HG03066 (cell line): ENCODE results near the gene NHLRC2.

Source experiments
- ATAC-seq: cut with Tn5 transposase; IDR thresholded peaks from one replicate; pipeline ENCODE4 v1.9.1; 2021; ENCODE audit warnings: low read depth; ENCODE audit not compliant: unreplicated experiment

NHLRC2 gene

DNA sequence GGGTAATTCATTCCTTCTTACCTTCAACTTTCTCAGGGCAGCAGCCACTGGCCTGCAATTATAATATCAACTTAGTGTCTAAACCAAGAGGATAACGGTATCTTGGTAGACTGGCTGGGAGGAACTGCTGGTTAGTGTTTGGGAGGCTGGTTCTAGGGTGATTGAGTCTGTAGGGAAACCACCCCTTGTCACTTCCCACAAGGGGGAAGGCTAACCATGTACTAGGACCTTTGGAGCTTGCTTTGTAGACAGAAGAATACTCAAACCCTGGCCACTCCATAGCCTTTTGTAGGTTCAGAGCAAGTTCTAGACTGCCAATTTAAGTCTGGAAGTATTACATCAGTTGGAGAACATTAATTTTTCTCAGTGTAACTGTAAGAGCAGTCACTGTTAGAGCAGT, 51.3 kb downstream of the NHLRC2 start:
- ATAC-seq: no peak

DNA sequence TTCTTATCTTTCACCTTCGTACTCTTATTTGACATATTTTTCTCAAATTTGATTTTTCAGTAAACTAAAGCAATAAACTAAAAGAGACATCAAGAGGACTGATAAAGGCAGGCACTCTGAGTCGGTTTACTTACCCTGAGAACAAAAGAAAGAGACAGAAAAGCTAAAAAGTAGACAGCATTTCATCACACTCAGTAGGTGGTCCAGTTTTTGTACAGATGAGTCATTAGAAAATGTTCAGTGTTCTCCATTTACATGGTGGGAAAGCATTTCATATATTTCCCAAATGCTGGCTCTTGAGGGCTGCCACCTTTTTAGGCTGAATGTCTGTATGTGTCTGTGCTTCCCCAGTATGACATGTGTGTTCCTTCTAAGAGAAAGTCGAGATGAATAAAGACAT, 52.7 kb downstream of the NHLRC2 start:
- ATAC-seq: no peak

DNA sequence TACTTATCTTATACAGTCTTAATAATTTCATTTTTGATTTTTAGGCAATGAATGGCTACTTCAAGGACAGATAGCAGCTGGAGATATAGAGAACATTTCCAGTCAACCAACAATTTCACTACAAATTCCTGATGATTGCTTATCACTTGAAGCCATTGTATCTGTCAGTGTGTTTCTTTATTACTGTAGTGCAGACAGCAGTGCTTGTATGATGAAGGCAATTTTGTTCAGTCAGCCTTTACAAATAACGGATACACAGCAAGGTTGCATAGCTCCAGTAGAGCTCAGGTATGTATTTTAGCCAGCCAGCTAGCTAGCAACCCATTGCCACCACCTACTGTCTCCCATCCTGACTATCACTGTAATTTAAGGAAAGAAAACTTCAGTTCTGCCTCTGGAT, 53.8 kb downstream of the NHLRC2 start:
- ATAC-seq: no peak

DNA sequence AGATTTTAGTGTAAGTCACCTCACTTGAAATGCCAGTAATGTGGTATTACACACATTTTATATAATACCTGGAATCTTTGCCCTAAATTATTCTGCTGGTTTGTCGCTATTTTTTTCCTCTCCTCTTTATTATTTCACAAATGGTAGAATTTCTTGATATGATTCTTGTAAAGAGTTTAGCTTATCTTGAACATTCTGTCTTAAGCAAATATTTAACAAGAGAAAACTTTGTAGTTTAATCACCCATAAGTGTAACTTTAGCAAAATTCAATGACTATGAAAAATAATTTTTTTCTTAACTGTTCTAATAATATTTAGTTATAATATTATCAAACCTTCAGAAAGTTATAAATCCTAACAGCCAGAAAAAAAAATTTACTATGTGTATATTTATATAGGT, 56.7 kb downstream of the NHLRC2 start:
- ATAC-seq: no peak

DNA sequence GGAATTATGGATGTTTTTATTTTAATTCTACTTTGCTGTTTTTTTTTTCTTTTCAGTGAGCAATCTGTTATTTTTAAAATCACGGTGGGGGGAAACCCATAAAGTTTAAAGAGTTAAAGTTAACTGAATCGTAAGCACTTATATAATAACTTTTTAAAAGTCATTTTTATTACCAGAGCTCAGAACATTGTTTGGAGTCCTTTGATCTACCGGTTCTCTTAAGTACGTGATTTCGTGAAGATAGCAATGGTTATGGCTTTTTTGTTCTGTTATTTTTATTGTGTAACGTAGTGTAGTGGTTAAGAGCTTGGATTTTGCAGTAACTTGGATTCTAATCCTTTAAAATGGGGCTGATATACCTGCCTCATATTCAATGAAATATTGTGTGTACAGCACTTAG, 57.4 kb downstream of the NHLRC2 start:
- no peak for ATAC-seq

DNA sequence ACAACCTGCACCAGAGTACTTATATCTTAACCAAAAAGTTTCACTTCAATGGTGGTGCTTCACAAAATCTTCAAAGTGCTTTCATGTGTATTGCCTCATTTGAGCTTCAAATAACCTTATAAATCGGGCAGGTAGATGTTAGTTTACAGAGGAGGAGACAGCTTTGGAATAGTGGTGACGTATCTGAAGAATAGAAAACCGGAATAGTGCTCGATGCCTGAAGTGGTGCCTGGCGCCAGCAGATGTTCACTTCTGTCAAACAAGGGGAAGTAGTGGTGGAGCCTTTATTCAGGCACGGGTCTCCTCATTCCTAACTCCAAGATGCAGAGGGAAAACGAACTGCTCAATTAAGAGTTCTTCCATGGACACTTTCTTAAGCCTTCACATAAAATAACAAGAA, 58.1 kb downstream of the NHLRC2 start:
- ATAC-seq: no peak

DNA sequence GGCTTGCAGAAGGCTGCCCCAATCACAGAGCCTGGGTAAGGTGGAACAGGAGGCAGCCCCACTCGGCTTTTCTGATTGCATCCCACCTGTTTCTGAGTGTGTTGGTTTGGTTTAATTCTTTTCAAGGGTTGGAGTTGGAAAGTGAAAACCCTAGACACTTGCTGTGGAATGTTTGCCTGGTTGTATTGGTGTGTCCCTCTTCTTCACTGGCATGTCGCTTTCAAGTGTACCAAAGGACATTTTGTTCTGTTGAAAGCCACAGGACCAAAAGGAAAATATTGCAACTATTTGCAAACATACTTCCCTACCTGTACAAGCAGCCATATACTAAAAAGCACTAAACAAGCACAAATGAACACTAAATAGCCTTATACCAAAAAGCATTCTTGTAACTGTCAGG, 60.5 kb downstream of the NHLRC2 start:
- ATAC-seq: no peak

DNA sequence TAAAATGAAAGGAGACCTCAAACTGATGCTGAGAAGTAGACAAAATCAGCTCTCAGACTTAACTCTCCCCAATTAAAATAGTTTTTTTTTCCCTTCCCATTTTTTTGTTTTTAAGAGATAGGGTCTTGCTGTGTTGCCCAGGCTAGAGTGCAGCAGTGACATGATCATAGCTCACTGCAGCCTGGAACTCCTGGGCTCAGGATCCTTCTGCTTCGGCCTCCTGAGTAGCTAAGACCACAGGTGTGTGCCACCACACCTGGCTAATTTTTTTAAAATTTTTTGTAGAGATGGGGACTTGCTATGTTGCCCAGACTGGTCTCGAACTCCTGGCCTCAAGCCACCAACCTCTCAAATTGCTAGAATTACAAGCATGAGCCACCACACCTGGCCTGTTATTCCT, 61.1 kb downstream of the NHLRC2 start:
- ATAC-seq: no peak

DNA sequence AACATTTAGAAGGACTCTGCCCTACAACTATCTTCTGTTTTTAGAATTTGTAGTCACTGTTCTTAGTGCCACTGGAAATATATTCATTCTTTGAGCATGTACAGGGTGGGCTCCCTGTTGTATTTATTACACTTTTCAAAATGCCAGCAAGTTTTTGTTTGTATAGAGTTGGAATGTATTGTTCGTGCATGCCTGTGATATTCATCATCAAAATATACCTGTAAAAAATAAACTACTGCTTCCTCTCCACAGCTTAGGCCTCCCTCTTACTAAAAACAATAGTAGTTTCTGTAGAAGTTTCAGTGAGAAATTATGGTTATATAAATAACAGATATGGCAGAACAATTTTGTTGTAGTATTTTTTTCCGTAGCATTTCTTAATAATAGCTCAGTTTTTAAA, 61.6 kb downstream of the NHLRC2 start:
- ATAC-seq: no peak

DNA sequence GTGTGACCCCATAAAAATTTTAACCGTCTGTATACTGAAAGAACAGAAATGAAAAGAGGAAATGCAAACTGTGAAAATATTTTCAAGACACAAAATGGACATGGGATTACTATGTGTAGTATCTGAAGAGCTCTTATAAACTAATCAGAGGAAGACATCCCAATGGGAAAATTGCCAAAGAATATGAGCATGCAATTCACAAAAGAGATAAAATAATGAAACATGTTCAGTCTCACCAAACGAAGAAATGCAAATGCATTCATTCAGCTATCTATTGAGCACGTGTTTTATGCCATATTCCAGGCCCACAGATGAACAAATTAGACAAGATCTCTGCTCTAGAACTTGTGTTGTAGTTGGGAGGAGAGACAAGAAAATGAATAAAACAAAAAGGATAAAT, 63.2 kb downstream of the NHLRC2 start:
- no peak for ATAC-seq

DNA sequence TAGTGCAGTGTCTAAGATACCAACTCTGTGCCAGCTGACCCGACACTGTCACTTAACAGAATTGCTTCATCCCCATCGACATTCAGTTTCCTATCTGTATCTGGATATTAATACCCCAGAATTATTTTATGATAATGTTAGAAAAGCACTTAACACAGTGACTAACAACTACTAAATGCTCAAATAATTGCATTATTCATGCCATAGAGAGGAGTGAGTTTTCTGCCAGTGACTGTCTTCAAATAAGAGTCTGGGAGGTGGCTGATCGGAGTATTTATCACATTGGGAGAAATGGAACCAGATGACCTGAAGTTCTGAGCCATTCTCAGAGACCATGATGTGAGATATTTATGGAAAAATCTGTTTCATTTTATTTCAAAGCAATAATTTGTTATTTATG, 65.7 kb downstream of the NHLRC2 start:
- no peak for ATAC-seq

DNA sequence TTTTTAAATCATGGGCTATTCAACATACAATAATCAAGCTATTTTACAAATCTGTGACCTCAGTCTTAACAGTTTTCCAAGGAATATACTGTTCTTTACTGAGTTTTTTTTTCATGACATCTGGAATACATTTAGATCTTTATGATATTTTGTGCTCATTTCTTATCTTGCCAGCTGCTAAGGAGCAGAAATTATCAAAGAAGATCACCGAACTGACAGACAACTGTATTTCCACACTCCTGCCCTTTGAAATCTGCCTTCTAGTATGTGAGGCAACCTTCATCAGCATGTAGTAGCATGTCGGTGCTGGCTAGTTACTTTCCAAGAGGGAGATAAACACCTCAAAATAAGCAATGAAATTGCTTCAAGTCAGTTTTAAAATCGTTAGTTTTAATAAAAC, 66.4 kb downstream of the NHLRC2 start:
- ATAC-seq: no peak

DNA sequence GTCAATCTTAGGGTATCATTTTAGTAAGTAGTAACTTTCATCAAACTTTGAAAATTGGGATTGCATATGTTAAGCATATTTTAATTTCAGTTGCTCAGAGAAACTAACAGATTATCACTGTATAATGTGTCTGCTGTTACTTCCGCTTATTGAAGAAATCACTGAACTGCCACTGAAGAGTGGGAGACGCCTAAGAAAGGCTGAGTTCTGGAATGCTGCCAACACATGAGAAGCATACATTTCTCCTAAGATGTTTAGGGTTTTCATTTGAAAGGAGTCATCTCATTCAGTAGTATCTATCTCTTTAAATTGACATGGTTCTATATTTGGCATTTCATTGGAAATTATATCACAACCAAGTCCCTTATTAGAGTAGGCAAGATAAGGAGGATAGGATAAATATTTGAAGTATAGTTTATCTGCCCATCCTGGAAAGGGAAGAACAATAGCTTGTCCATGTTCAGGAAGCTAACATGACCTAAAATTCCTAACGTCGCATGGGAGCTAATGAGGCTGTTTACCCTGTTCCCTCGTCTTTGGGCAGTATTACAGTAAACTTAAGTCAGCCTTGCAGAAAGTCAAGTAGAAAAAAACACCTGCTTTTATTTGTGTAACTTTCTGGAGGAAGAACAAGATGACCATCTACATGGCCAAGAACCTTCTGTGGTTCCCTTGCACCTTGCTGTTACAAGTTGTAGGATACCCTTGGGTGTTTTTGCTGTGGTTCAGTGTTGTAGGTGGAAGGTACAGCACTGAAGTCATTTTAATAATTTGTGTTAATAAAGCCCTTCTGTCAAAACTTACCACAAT, 67.3 kb downstream of the NHLRC2 start:
- no peak for ATAC-seq

DNA sequence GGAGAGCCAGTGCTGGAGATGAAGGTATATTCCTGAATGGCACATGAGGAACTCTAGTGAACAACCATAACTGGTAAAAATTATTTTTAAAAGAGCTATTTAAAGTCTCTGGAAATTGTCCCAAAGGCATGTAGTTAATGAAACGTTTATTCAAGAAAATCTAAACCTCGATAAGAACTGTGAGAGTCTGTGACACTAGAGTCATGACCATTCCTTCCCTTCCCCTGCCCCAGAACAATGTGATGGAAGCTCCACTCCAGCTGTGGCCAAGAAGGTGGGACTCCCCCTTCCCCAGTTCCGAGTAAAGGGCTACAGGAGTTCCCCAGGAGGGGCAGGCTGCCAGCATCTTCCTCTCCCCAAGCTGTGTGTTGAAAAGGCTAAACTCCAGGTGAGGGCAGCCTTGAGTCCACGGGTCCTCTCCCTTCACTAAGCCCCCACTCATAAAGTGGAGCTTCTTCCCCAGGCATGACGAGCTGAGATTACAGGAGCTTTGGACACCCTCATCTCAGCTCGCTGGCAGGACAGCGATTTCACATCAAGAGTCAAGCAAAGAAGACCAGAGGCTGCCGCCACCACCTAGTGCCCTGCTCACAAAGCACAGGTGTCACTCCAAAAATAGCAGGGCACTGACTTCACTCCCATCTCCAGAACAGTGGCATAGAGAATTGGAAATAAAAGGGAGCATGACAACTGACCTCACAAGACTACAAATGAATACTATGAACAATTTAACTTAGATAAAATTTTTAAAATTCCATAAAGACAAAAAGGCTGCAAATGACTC, 68.5 kb downstream of the NHLRC2 start:
- ATAC-seq: no peak

DNA sequence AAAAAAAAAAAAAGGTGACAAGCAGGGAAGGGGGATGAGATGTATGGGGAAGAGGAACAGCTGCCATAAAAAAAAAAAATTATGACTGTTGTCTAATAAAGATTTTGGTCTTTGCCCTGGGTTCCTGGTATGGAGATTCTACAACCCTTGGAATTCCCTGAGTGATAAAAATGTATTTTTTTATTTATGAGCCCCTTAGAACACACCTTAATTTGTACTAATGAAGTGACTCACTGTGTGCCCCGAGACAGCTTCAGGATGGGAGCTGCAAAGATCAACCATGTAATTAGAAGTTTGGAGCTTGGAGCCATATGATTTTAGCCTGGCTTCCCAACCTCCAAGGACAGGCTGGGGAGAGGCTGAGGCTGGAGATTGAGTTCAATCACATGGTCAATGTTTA, 69.7 kb downstream of the NHLRC2 start:
- ATAC-seq: no peak

DNA sequence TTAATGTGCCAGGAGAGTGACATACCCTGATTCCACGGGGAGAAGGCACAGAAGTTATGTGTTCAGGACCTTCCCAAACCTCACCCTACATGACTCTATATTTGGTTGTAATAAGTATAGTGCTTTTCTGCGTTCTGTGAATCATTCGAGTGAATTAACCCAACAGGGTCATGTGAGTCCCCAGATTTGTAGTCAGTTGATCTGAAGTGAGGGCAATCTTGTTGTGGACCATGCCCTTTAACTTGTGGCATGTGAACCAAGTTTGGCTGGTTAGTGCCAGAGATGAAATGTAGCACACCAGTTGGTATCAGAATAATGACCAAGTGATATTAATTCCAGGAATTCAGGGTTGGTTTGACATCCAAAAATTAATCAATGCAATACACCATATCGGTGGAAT, 70.2 kb downstream of the NHLRC2 start:
- ATAC-seq: no peak

DNA sequence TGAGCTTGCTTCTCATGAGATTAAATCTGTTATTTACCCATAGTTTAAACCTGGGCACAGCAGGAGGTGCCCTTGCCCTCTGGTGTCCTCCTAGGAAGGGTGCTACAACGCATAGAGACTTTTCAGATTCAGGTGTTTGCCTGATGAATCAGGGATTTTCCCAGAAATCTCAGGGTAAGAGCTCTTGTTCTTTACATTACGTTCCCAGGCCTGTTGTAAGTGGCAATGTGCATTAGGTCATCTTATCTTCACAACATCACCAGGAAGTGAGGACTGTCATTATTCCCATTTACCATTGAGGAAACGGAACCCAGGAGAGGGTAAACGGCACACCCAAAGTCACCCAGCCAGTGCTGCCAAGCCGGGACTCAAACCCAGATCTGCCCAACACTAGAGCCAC, 73.0 kb downstream of the NHLRC2 start:
- no peak for ATAC-seq

DNA sequence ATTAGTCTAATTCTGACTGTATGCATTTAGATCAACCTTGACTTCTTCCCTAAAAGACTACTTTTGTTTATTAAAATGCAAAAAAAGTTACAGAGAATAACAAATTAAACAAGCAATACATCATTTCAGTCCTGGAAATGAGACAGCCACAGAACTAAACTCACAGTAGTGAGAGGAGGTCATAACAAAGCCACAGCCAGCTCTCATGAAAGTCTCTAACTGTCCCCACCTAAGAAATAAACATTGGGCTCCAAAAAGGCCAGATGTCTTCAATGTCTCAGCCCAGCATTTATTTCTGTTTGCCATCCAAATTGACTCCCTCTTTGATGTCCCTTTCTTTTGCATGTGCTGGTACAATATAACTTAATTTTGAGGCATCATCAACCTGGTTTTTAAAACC, 74.4 kb downstream of the NHLRC2 start:
- no peak for ATAC-seq

DNA sequence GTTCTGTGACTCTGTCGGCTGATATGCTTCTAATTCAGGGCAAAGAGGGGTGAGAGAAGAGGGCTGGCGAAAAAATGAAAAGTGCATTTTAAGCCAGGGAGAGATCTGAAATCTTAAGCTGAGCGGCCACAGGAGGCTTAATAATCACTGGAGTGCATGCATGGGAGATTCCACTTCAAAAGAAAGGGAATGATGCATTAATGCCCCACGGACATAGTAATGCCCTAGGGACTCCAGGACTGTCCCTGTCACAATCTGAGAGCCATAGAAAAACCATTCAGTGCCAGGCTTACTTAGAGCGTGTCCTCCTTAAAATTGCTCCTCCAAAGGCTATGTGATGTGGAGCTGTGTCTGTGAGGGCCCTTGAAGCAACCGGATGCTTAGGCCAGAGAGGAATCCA, 75.1 kb downstream of the NHLRC2 start:
- no peak for ATAC-seq

DNA sequence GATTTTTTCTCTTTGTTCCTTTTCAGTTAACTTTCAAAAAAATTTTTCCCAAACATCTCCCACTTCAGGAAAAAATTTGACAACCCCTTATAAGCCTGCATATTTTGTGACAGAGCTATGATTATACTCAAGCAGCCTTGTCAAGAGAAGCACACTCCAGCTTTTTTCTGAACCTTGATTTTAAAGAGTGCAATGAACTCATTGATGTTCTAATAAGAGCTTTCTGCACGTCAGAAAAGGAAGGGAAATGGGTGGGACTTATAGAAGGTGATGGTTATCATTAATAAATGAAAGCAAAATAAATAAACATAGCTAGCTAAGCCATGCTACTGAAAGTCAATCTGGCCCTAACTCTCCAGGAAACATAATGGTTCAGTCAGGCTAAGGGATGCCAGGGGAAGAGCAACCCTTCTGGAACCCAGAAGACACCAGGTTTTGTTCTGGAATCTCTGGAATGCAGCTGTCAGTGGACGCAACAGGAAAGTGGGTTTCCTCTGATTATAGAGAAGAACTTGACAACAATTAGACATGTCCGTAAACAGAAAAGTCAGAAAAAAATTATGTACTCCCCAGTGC, 76.1 kb downstream of the NHLRC2 start:
- ATAC-seq: no peak

DNA sequence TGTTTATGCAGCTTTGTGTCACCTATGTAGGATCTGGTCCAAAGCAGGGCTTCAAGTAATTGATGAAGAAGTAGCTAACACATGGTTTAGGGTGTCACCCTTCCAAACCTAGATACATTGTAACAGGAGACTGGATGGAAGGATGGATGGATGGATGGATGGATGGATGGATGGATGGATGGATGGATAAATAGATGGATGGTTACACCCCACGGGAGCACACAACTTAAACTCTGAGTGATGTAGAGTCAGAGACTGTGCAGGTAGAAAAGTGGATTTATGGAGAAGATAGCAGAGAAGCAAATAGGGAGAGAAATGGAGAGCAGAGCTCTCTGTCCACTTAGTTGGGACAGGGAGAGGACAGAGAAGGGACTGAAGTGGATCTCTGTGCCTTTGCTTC, 78.4 kb downstream of the NHLRC2 start:
- no peak for ATAC-seq
